HG02623 (cell line): ENCODE data around the gene CLC.
"Not testable (repeated sequence)": the region's sequence is repeated elsewhere in the genome, so short reads cannot be mapped to it uniquely, and the experiment has no call there.

Experiments
- ATAC-seq: cut with Tn5 transposase; IDR thresholded peaks from one replicate; pipeline ENCODE4 v1.9.1; 2021; ENCODE audit warnings: moderate library complexity; ENCODE audit not compliant: unreplicated experiment

The CLC gene

GRCh38 chr19:39731685-39732084 lies 6.1 kb downstream of the CLC start:
- ATAC-seq = no peak

GRCh38 chr19:39729594-39729993 lies 8.2 kb downstream of the CLC start:
- ATAC-seq = no peak

- ATAC-seq = no peak
Measured at GRCh38 chr19:39728040-39728439, 9.8 kb downstream of the CLC start.

- no peak for ATAC-seq
Measured at GRCh38 chr19:39727070-39727800, 10.6 kb downstream of the CLC start.

- no peak for ATAC-seq
Measured at GRCh38 chr19:39725995-39726394, 11.8 kb downstream of the CLC start.

GRCh38 chr19:39720144-39720543 lies 17.7 kb downstream of the CLC start:
- not testable (repeated sequence) for ATAC-seq

- ATAC-seq = no peak
Measured at GRCh38 chr19:39710333-39710890, 27.4 kb downstream of the CLC start.

- no peak for ATAC-seq
Measured at GRCh38 chr19:39709026-39709872, 28.6 kb downstream of the CLC start.

GRCh38 chr19:39708594-39708993 lies 29.2 kb downstream of the CLC start:
- no peak for ATAC-seq

- ATAC-seq = no peak
Measured at GRCh38 chr19:39705578-39706188, 32.1 kb downstream of the CLC start.

- ATAC-seq = no peak
Measured at GRCh38 chr19:39704181-39705044, 33.4 kb downstream of the CLC start, which contains the start of gene LGALS14. Gene LGALS14 (plus strand): TSS chr19:39704481. CDS start chr19:39704529, 48 bp downstream.

- no peak for ATAC-seq
Measured at GRCh38 chr19:39701291-39701690, 36.5 kb downstream of the CLC start.

GRCh38 chr19:39698535-39698934 lies 39.3 kb downstream of the CLC start:
- ATAC-seq = no peak

- ATAC-seq = no peak
Measured at GRCh38 chr19:39696387-39696786, 41.4 kb downstream of the CLC start.

GRCh38 chr19:39695759-39696158 lies 42.1 kb downstream of the CLC start:
- no peak for ATAC-seq

GRCh38 chr19:39692822-39693221 lies 45.0 kb downstream of the CLC start:
- no peak for ATAC-seq

- no peak for ATAC-seq
Measured at GRCh38 chr19:39692166-39692565, 45.7 kb downstream of the CLC start.

- not testable (repeated sequence) for ATAC-seq
Measured at GRCh38 chr19:39688637-39689036, 49.2 kb downstream of the CLC start.

GRCh38 chr19:39686739-39687138 lies 51.1 kb downstream of the CLC start:
- no peak for ATAC-seq

- ATAC-seq = no peak
Measured at GRCh38 chr19:39684267-39684666, 53.6 kb downstream of the CLC start.
